H9 (cell line): Measurements from ENCODE around the gene MGAT5. TPM values are rescaled to one million over a fixed set of nuclear protein-coding genes. Genes with fewer than 3 reads are reported as not detected.

Experiments used
- DNase-seq: peaks from one replicate; pipeline ENCODE4 v3.0.0-alpha.2; 2017
- H2AFZ ChIP-seq: one replicate; pipeline ENCODE4 v1.6.1; 2013; ENCODE audit warnings: mild to moderate bottlenecking, low read length, control low read depth, moderate library complexity
- H2AK5ac ChIP-seq: 2 replicates; pipeline ENCODE4 v1.6.1; 2013; ENCODE audit warnings: low read length, control low read depth, mixed read lengths; ENCODE audit not compliant: insufficient read length
- H2BK120ac ChIP-seq: one replicate; pipeline ENCODE4 v1.6.1; 2013; ENCODE audit warnings: low read depth, mild to moderate bottlenecking, low read length, control low read depth, inconsistent platforms; ENCODE audit not compliant: poor library complexity, severe bottlenecking
- H2BK12ac ChIP-seq: 2 replicates; pipeline ENCODE4 v1.6.1; 2013; ENCODE audit warnings: low read length, control low read depth, mixed read lengths, low read depth; ENCODE audit not compliant: insufficient read length
- H2BK15ac ChIP-seq: 2 replicates; pipeline ENCODE4 v1.6.1; 2013; ENCODE audit warnings: low read depth, low read length, control low read depth
- H2BK20ac ChIP-seq: one replicate; pipeline ENCODE4 v1.6.1; 2013; ENCODE audit warnings: low read depth, mild to moderate bottlenecking, low read length, control low read depth, inconsistent platforms; ENCODE audit not compliant: poor library complexity, severe bottlenecking
- H2BK5ac ChIP-seq: 2 replicates; pipeline ENCODE4 v1.6.1; 2013; ENCODE audit warnings: low read length, control low read depth, mixed read lengths; ENCODE audit not compliant: insufficient read length
- H3K14ac ChIP-seq: 2 replicates; pipeline ENCODE4 v1.6.1; 2013; ENCODE audit warnings: low read length, control low read depth; ENCODE audit not compliant: insufficient read depth
- H3K18ac ChIP-seq: 2 replicates; pipeline ENCODE4 v1.6.1; 2013; ENCODE audit warnings: low read depth, mild to moderate bottlenecking, mixed read lengths, low read length, control low read depth; ENCODE audit not compliant: insufficient read length
- H3K23ac ChIP-seq: 2 replicates; pipeline ENCODE4 v1.6.1; 2013; ENCODE audit warnings: low read length, control low read depth, mixed read lengths, low read depth; ENCODE audit not compliant: insufficient read length
- H3K23me2 ChIP-seq: 2 replicates; pipeline ENCODE4 v1.6.1; 2013; ENCODE audit warnings: low read depth, mild to moderate bottlenecking, mixed read lengths, low read length, control low read depth; ENCODE audit not compliant: insufficient read length, poor library complexity, severe bottlenecking
- H3K27ac ChIP-seq: 2 replicates; pipeline ENCODE4 v1.5.1; 2013; ENCODE audit warnings: low read length, control low read depth, mixed read lengths, low read depth; ENCODE audit not compliant: insufficient read length
- H3K27me3 ChIP-seq: 2 replicates; pipeline ENCODE4 v1.6.1; 2013; ENCODE audit warnings: low read length, control low read depth, inconsistent platforms; ENCODE audit not compliant: insufficient read depth
- H3K4ac ChIP-seq: 2 replicates; pipeline ENCODE4 v1.6.1; 2013; ENCODE audit warnings: low read depth, mild to moderate bottlenecking, control low read depth, inconsistent platforms, low read length, moderate library complexity
- H3K4me1 ChIP-seq: 2 replicates; pipeline ENCODE4 v1.6.1; 2013; ENCODE audit warnings: low read length, control low read depth, inconsistent platforms; ENCODE audit not compliant: insufficient read depth
- H3K4me2 ChIP-seq: 2 replicates; pipeline ENCODE4 v1.6.1; 2013; ENCODE audit warnings: low read length, control low read depth, mixed read lengths; ENCODE audit not compliant: insufficient read length, insufficient read depth
- H3K56ac ChIP-seq: 2 replicates; pipeline ENCODE4 v1.6.1; 2013; ENCODE audit warnings: low read depth, mild to moderate bottlenecking, mixed read lengths, low read length, control low read depth; ENCODE audit not compliant: insufficient read length
- H3K79me1 ChIP-seq: 2 replicates; pipeline ENCODE4 v1.6.1; 2013; ENCODE audit warnings: low read depth, mild to moderate bottlenecking, moderate library complexity, low read length, control low read depth, inconsistent platforms; ENCODE audit not compliant: insufficient read depth, poor library complexity, severe bottlenecking
- H3K79me2 ChIP-seq: 2 replicates; pipeline ENCODE4 v1.6.1; 2013; ENCODE audit warnings: low read length, control low read depth, inconsistent platforms; ENCODE audit not compliant: insufficient read depth
- H3K9ac ChIP-seq: 2 replicates; pipeline ENCODE4 v1.6.1; 2013; ENCODE audit warnings: low read length, control low read depth, mixed read lengths; ENCODE audit not compliant: insufficient read length; ENCODE audit errors: extremely low read depth
- H3K9me3 ChIP-seq: one replicate; pipeline ENCODE4 v1.6.1; 2013; ENCODE audit warnings: low read depth, low read length, inconsistent platforms; ENCODE audit not compliant: control insufficient read depth
- H3T11ph ChIP-seq: one replicate; pipeline ENCODE4 v1.6.1; 2013; ENCODE audit warnings: mild to moderate bottlenecking, low read length, control low read depth, inconsistent platforms
- H4K20me1 ChIP-seq: one replicate; pipeline ENCODE4 v1.6.1; 2013; ENCODE audit not compliant: control insufficient read depth, insufficient read length, insufficient read depth
- H4K5ac ChIP-seq: 2 replicates; pipeline ENCODE4 v1.6.1; 2013; ENCODE audit warnings: low read depth, mild to moderate bottlenecking, mixed read lengths, low read length, control low read depth; ENCODE audit not compliant: insufficient read length
- H4K8ac ChIP-seq: replicated peaks from 2 replicates; pipeline ENCODE4 v1.6.1; 2013; ENCODE audit warnings: low read length, control low read depth, mixed read lengths, low read depth; ENCODE audit not compliant: insufficient read length
- H4K91ac ChIP-seq: 2 replicates; pipeline ENCODE4 v1.6.1; 2013; ENCODE audit warnings: low read depth, mild to moderate bottlenecking, moderate library complexity, mixed read lengths, low read length, control low read depth; ENCODE audit not compliant: insufficient read length
- H3K27ac Mint-ChIP-seq, 3 experiments: 2 replicates in 2 of 3; 3 replicates in 1 of 3; pipeline ENCODE4 v1.8.0; 2020 to 2021; ENCODE audit warnings: mixed read lengths in 3 of 3, mild to moderate bottlenecking in 1 of 3, moderate library complexity in 1 of 3
- H3K27me3 Mint-ChIP-seq: 2 replicates; pipeline ENCODE4 v1.8.0; 2021; ENCODE audit warnings: low read depth, mild to moderate bottlenecking, moderate library complexity, mixed read lengths
- H3K36me3 Mint-ChIP-seq, 3 experiments: 2 replicates in 2 of 3; 3 replicates in 1 of 3; pipeline ENCODE4 v1.8.0; 2020 to 2021; ENCODE audit warnings: low read depth in 3 of 3, mixed read lengths in 3 of 3; ENCODE audit not compliant: insufficient read depth in 1 of 3
- H3K4me1 Mint-ChIP-seq, 2 experiments: 2 replicates each; pipeline ENCODE4 v1.8.0; 2020; ENCODE audit warnings: mixed read lengths in 2 of 2
- H3K4me3 Mint-ChIP-seq, 2 experiments: 2 replicates in 1 of 2; 3 replicates in 1 of 2; pipeline ENCODE4 v1.8.0; 2020 to 2021; ENCODE audit warnings: mild to moderate bottlenecking in 2 of 2, mixed read lengths in 2 of 2, moderate library complexity in 1 of 2
- H3K9me3 Mint-ChIP-seq, 2 experiments: 2 replicates in 1 of 2; 3 replicates in 1 of 2; pipeline ENCODE4 v1.8.0; 2020; ENCODE audit warnings: mild to moderate bottlenecking in 2 of 2, mixed read lengths in 2 of 2, moderate library complexity in 1 of 2
- CTCF ChIP-seq: fragments of 200-600 bp; sonication (generic); conservative IDR thresholded peaks from 3 replicates; pipeline ENCODE4 v1.8.0; 2021; ENCODE audit warnings: antibody characterized with exemption, mild to moderate bottlenecking
- WGBS: extraction: QIAGEN DNeasy Blood & Tissue Kit; methylation state at CpG from one replicate; pipeline ENCODE4 v1.1.7; 2013; ENCODE audit warnings: missing lambda C conversion rate, low lambda C conversion rate, mixed read lengths; ENCODE audit not compliant: insufficient read length; ENCODE audit errors: extremely low coverage; 5-methylcytosine and 5-hydroxymethylcytosine counted together
- total RNA-seq: library from RNA; stranded (reverse); gene quantifications from 2 replicates; pipeline ENCODE4 v1.2.1, GENCODE V29; 2021

Gene MGAT5
- total RNA-seq, 1 experiment from 2014 or later, result 25.7 TPM

- Mint-ChIP-seq H3K27me3 (peaks cover 1% of the 10 kb centered on the region; the same call in 1 of the 2 replicates), H3K36me3 (peaks cover 2 to 15% (median 12%) of the 10 kb centered on the region in 3 experiments; a peak in 5 of 7 replicates), H3K9me3 (no peaks in the 10 kb centered on the region), H3K4me1 (peaks cover 8 to 13% of the 10 kb centered on the region in 2 experiments), H3K4me3 (no peak overlapping the region), H3K27ac (no peak overlapping the region)
- H2AFZ ChIP-seq, result no peak overlapping the region
- H3K9ac ChIP-seq, result no peak overlapping the region
- no peaks in the 10 kb centered on the region for H3K9me3 ChIP-seq
- no peak overlapping the region for H2AK5ac ChIP-seq
- no peak overlapping the region for H2BK120ac ChIP-seq
- H3K4me2 ChIP-seq, result no peak overlapping the region
- no peak overlapping the region for H4K91ac ChIP-seq
- no peak overlapping the region for H3T11ph ChIP-seq
- H3K4ac ChIP-seq, result no peak overlapping the region
- peaks cover 5% of the 10 kb centered on the region for H3K79me1 ChIP-seq
- no peaks in the 10 kb centered on the region for H3K4me1 ChIP-seq
- WGBS, result no CpG with 5 or more reads among the region's 4 CpGs
- H4K8ac ChIP-seq, result no peak overlapping the region
- no peak overlapping the region for H3K56ac ChIP-seq
- no peak overlapping the region for H3K14ac ChIP-seq
- H3K27ac ChIP-seq, result no peak overlapping the region
- no peak overlapping the region for H3K23ac ChIP-seq
- no peak for TF ChIP-seq CTCF
- no peak overlapping the region for H3K18ac ChIP-seq
- no peak overlapping the region for H4K5ac ChIP-seq
- H2BK12ac ChIP-seq, result no peak overlapping the region
- H2BK5ac ChIP-seq, result no peak overlapping the region
- H2BK15ac ChIP-seq, result no peak overlapping the region
- no peaks in the 10 kb centered on the region for H3K27me3 ChIP-seq
- no peaks in the 10 kb centered on the region for H3K23me2 ChIP-seq
- no peak for DNase-seq
- H4K20me1 ChIP-seq, result no peaks in the 10 kb centered on the region
- H2BK20ac ChIP-seq, result no peak overlapping the region
- peaks cover 4% of the 10 kb centered on the region; the same call in 1 of the 2 replicates for H3K79me2 ChIP-seq
Measured at GRCh38 chr2:134253117-134253704, 661 bp upstream of the MGAT5 start.
